Upper lobe of left lung (tissue), 6 donors: ENCODE results near the gene NDUFA11. TPM values are rescaled to one million over a fixed set of nuclear protein-coding genes. Genes with fewer than 3 reads are reported as not detected.

Source experiments
- ATAC-seq, 2 donors: fragments of 200-7000 bp; cut with Tn5 transposase; one replicate each; pipeline ENCODE4 v1.9.1; 2022; ENCODE audit warnings: mild to moderate bottlenecking in 2 of 2, moderate library complexity in 2 of 2; ENCODE audit not compliant: low FRiP score in 2 of 2
- DNase-seq, 2 donors: peaks; one replicate each; pipeline ENCODE4 v3.0.0-alpha.2; 2019 to 2020
- H3K27ac ChIP-seq, 4 donors: fragments of 200-600 bp; sonication (generic); one replicate each; pipeline ENCODE4 v1.5.1; 2016 to 2019
- H3K27me3 ChIP-seq, 4 donors: fragments of 200-600 bp; sonication (generic); one replicate each; pipeline ENCODE4 v1.5.1; 2017 to 2019
- H3K36me3 ChIP-seq, 4 donors: fragments of 200-600 bp; sonication (generic); one replicate each; pipeline ENCODE4 v1.5.1; 2016 to 2019
- H3K4me1 ChIP-seq, 4 donors: fragments of 200-600 bp; sonication (generic); one replicate each; pipeline ENCODE4 v1.5.1; 2018 to 2019
- H3K4me3 ChIP-seq, 4 donors: fragments of 200-600 bp; sonication (generic); one replicate each; pipeline ENCODE4 v1.5.1; 2017 to 2019; ENCODE audit warnings: mild to moderate bottlenecking in 2 of 4, moderate library complexity in 1 of 4
- H3K9me3 ChIP-seq, 4 donors: fragments of 200-600 bp; sonication (generic); one replicate each; pipeline ENCODE4 v1.5.1; 2018 to 2019
- CTCF ChIP-seq, 6 experiments: fragments of 450-650 bp in 4 of 6; fragments of 200-600 bp in 2 of 6; sonication (generic) in 2 of 6; IDR thresholded peaks; one replicate each; pipeline ENCODE4 v1.5.1; 2016 to 2019; ENCODE audit warnings: antibody characterized with exemption in 6 of 6
- EP300 ChIP-seq, 4 donors: sonication (generic); formaldehyde crosslinking; IDR thresholded peaks; one replicate each; pipeline ENCODE4 v1.5.1; 2017; ENCODE audit warnings: antibody characterized with exemption in 4 of 4, control low read depth in 2 of 4
- POLR2A ChIP-seq, 4 donors: fragments of 450-650 bp; IDR thresholded peaks; one replicate each; pipeline ENCODE4 v1.5.1; 2016 to 2017; ENCODE audit warnings: antibody characterized with exemption in 4 of 4, mild to moderate bottlenecking in 2 of 4
- POLR2AphosphoS5 ChIP-seq, 2 donors: sonication (generic); formaldehyde crosslinking; IDR thresholded peaks; one replicate each; pipeline ENCODE4 v1.5.1; 2017; ENCODE audit warnings: antibody characterized with exemption in 2 of 2
- WGBS, 2 donors: methylation state at CpG; one replicate each; pipeline ENCODE4 v1.1.5; 2017 to 2018; 5-methylcytosine and 5-hydroxymethylcytosine counted together
- total RNA-seq, 6 donors: library from RNA; depleted of rRNA in 4 of 6; stranded (reverse); fragments of >200 nt in 4 of 6; gene quantifications; one replicate each; pipeline versions ENCODE4 v1.1.0 to v1.2.1, GENCODE V29; 2016 to 2021
- donor health status: DM: no; HTN: no; CAD: no; lungs with moderate emphysema.
- donor health status: DM: no; HTN: yes; CAD: no; lungs with severe emphysema.

NDUFA11 gene
- total RNA-seq, 6 donors from 2014 or later: 87.3 to 238 (median 157) TPM

- no peak overlapping the region for H3K4me3 ChIP-seq
- H3K27ac ChIP-seq: no peak overlapping the region
- H3K4me1 ChIP-seq: peaks cover 16 to 20% (median 18%) of the 10 kb centered on the region in 4 donors
- no peaks in the 10 kb centered on the region for H3K27me3 ChIP-seq
- peaks cover 11 to 35% (median 27%) of the 10 kb centered on the region in 4 donors for H3K36me3 ChIP-seq
- ATAC-seq (no peak), DNase-seq (no peak)
- no peaks in the 10 kb centered on the region for H3K9me3 ChIP-seq
- TF ChIP-seq EP300 (IDR thresholded peaks at IDR 0.05) (no peak), POLR2A (IDR thresholded peaks at IDR 0.05) (no peak), POLR2AphosphoS5 (IDR thresholded peaks at IDR 0.05) (no peak), CTCF (IDR thresholded peaks at IDR 0.05) (no peak)
- WGBS, 2 donors: 87% methylated on average over 10 of the region's 10 CpGs
These were observed 39.5 kb upstream of the NDUFA11 start for GRCh38 chr19:5943045-5943444.

GRCh38 chr19:5941673-5942072, 38.1 kb upstream of the NDUFA11 start:
- DNase-seq (no peak), ATAC-seq (no peak)
- Histone ChIP-seq H3K4me1 (peaks cover 4 to 6% (median 5%) of the 10 kb centered on the region in 4 donors), H3K27me3 (no peaks in the 10 kb centered on the region), H3K4me3 (no peak overlapping the region), H3K36me3 (peaks cover 11 to 42% (median 36%) of the 10 kb centered on the region in 4 donors), H3K27ac (no peak overlapping the region), H3K9me3 (no peaks in the 10 kb centered on the region)
- 81 to 92% methylated on average over 10 to 11 of the region's 11 CpGs for WGBS, 2 donors
- TF ChIP-seq EP300 (IDR thresholded peaks at IDR 0.05) (no peak), CTCF (IDR thresholded peaks at IDR 0.05) (no peak), POLR2A (IDR thresholded peaks at IDR 0.05) (no peak), POLR2AphosphoS5 (IDR thresholded peaks at IDR 0.05) (no peak)

DNA sequence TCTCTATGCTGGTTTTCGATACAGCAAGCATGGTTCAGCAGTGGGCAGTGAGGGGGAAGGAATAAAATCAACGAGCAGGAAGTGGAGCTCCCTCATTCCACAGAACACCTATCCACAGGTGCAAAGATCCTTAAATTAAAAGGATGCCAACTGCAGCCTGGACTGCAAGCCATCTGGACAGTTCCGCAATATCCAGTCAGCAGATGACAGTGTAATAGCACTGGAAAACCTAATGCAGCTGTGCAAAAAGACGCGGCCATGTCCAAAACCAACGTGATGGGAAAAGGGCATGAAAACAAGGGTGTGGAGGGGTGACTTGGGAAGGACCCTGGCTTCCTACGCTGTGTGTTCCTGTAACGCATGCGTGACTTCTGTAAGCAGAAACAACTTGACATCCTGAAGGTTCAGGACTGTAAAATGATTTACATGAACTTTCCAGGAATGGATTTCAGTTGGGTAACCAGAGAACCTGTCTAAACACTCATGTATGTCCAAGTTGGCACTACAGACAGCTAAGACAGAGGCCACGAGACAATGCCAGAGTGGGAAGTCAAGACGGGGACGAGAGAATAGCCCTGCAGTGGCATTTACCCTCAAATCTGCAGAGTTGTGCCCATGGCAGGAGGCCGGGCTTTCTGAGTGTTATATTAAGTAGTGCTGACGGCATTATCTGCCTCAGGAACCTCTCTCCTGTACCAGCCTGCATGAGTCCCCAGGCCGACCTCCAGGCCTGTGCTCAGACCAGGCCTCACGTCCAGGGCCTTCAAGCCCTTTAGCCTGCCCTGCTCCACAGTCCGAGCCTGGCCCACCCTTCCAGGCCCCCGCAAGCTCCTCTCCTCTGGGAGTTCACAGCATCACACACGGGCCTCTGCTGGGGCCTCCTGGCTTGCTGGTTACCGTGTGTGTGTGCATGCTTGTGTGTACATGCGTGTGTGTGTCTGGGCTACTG, 36.9 kb upstream of the NDUFA11 start:
- H3K36me3 ChIP-seq: peaks cover 11 to 54% (median 41%) of the 10 kb centered on the region in 4 donors
- H3K4me3 ChIP-seq: no peak overlapping the region
- no peak for TF ChIP-seq POLR2AphosphoS5 (IDR thresholded peaks at IDR 0.05)
- ATAC-seq (no peak), DNase-seq (no peak)
- H3K4me1 ChIP-seq: peaks cover 0 to 7% (median 5%) of the 10 kb centered on the region in 4 donors
- 92 to 93% methylated on average over 18 to 21 of the region's 21 CpGs for WGBS, 2 donors
- no peaks in the 10 kb centered on the region for H3K9me3 ChIP-seq
- H3K27ac ChIP-seq: no peak overlapping the region
- no peaks in the 10 kb centered on the region for H3K27me3 ChIP-seq

GRCh38 chr19:5937550-5937949, 34.0 kb upstream of the NDUFA11 start:
- no peak for TF ChIP-seq POLR2AphosphoS5 (IDR thresholded peaks at IDR 0.05)
- no peak for TF ChIP-seq POLR2A (IDR thresholded peaks at IDR 0.05)
- TF ChIP-seq EP300 (IDR thresholded peaks at IDR 0.05): no peak
- no peaks in the 10 kb centered on the region for H3K9me3 ChIP-seq
- DNase-seq (no peak), ATAC-seq (no peak)
- peaks cover 0 to 14% (median 8%) of the 10 kb centered on the region in 4 donors for H3K4me1 ChIP-seq
- 80 to 86% methylated on average over 9 to 10 of the region's 10 CpGs for WGBS, 2 donors
- no peak overlapping the region for H3K27ac ChIP-seq
- H3K27me3 ChIP-seq: no peaks in the 10 kb centered on the region
- H3K36me3 ChIP-seq: peaks cover 11 to 68% (median 51%) of the 10 kb centered on the region in 4 donors
- no peak overlapping the region for H3K4me3 ChIP-seq

- H3K27me3 ChIP-seq: no peaks in the 10 kb centered on the region
- WGBS, 2 donors: 96 to 97% methylated on average over 9 of the region's 9 CpGs
- DNase-seq (no peak), ATAC-seq (no peak)
- H3K27ac ChIP-seq: peak overlapping the region in 1 of 4 donors; percentile 26
- H3K36me3 ChIP-seq: peaks cover 11 to 76% (median 62%) of the 10 kb centered on the region in 4 donors
- no peak overlapping the region for H3K4me3 ChIP-seq
- TF ChIP-seq POLR2A (IDR thresholded peaks at IDR 0.05) (no peak), POLR2AphosphoS5 (IDR thresholded peaks at IDR 0.05) (no peak), CTCF (IDR thresholded peaks at IDR 0.05) (no peak), EP300 (IDR thresholded peaks at IDR 0.05) (no peak)
- H3K4me1 ChIP-seq: peaks cover 0 to 14% (median 8%) of the 10 kb centered on the region in 4 donors
- H3K9me3 ChIP-seq: no peaks in the 10 kb centered on the region
These were observed 32.7 kb upstream of the NDUFA11 start for GRCh38 chr19:5936292-5936592.
